NB4 (cell line): ENCODE measurements around the gene ST14.

ENCODE experiments used
- POLR2A ChIP-seq: IDR thresholded peaks from 2 replicates; pipeline ENCODE4 v1.6.1; 2011; ENCODE audit warnings: mild to moderate bottlenecking; ENCODE audit not compliant: insufficient read length; ENCODE audit errors: extremely low read depth
- TF ChIP-seq, protein P1 (sequence below): IDR thresholded peaks from one replicate; pipeline ENCODE4 v1.5.1; 2012; ENCODE audit warnings: low read depth, low read length
- TF ChIP-seq, protein P2 (sequence below): IDR thresholded peaks from 2 replicates; pipeline ENCODE4 v1.6.1; 2011; ENCODE audit warnings: low read depth, low read length

DNA sequence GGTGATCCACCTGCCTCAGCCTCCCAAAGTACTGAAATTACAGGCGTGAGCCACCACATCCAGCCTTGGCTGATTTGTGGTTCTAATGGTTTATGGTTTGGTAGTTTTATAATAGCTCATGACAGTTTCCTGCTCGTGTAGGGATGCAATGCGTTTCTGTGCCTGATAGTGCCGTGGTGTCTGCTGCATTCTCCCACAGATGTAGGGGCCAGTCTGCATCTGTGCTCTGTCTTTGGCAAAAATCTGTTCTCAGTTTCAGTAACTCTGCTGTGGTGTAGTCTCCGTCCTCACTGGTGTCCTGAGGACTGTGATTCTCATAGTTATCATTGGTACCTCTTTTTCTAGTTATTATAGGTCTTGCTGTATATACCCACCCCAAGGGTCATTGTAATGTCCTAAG lies 16.3 kb downstream of the ST14 start:
- TF ChIP-seq, protein P1, sequence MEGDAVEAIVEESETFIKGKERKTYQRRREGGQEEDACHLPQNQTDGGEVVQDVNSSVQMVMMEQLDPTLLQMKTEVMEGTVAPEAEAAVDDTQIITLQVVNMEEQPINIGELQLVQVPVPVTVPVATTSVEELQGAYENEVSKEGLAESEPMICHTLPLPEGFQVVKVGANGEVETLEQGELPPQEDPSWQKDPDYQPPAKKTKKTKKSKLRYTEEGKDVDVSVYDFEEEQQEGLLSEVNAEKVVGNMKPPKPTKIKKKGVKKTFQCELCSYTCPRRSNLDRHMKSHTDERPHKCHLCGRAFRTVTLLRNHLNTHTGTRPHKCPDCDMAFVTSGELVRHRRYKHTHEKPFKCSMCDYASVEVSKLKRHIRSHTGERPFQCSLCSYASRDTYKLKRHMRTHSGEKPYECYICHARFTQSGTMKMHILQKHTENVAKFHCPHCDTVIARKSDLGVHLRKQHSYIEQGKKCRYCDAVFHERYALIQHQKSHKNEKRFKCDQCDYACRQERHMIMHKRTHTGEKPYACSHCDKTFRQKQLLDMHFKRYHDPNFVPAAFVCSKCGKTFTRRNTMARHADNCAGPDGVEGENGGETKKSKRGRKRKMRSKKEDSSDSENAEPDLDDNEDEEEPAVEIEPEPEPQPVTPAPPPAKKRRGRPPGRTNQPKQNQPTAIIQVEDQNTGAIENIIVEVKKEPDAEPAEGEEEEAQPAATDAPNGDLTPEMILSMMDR, result no peak
- TF ChIP-seq POLR2A, result no peak
- TF ChIP-seq, protein P2, sequence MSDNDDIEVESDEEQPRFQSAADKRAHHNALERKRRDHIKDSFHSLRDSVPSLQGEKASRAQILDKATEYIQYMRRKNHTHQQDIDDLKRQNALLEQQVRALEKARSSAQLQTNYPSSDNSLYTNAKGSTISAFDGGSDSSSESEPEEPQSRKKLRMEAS, result no peak
